Endodermal cell (in vitro differentiated cells): ENCODE results near the gene DHX57. TPM values are rescaled to one million over a fixed set of nuclear protein-coding genes. Genes with fewer than 3 reads are reported as not detected.

Experiments
- DNase-seq: peaks from one replicate; pipeline ENCODE4 v3.0.0-alpha.2; 2017
- H3K27ac ChIP-seq: 2 replicates; pipeline ENCODE4 v1.5.1; 2013; ENCODE audit warnings: mild to moderate bottlenecking, low read depth, low read length, moderate library complexity
- H3K27me3 ChIP-seq: 2 replicates; pipeline ENCODE4 v1.6.1; 2013; ENCODE audit warnings: mild to moderate bottlenecking, low read length, moderate library complexity; ENCODE audit not compliant: insufficient read depth, control insufficient read depth, poor library complexity, severe bottlenecking
- H3K36me3 ChIP-seq: 2 replicates; pipeline ENCODE4 v1.7.0; 2013; ENCODE audit warnings: mild to moderate bottlenecking, low read length, moderate library complexity; ENCODE audit not compliant: control insufficient read depth, insufficient read depth
- H3K4me1 ChIP-seq: one replicate; pipeline ENCODE4 v1.7.0; 2013; ENCODE audit warnings: low read length; ENCODE audit not compliant: control insufficient read depth, insufficient read depth
- H3K4me3 ChIP-seq: 2 replicates; pipeline ENCODE4 v1.5.1; 2013; ENCODE audit warnings: mild to moderate bottlenecking, low read length, moderate library complexity
- H3K9ac ChIP-seq: 2 replicates; pipeline ENCODE4 v1.6.1; 2013; ENCODE audit warnings: mild to moderate bottlenecking, low read length, moderate library complexity; ENCODE audit not compliant: poor library complexity, severe bottlenecking; ENCODE audit errors: extremely low read depth
- H3K9me3 ChIP-seq: 2 replicates; pipeline ENCODE4 v1.6.1; 2013; ENCODE audit warnings: mild to moderate bottlenecking, low read length, moderate library complexity; ENCODE audit not compliant: control insufficient read depth
- H3K27ac Mint-ChIP-seq: 2 replicates; pipeline ENCODE4 v1.8.0; 2020; ENCODE audit warnings: mixed read lengths
- H3K27me3 Mint-ChIP-seq: 2 replicates; pipeline ENCODE4 v1.8.0; 2021; ENCODE audit warnings: mild to moderate bottlenecking, mixed read lengths; ENCODE audit not compliant: insufficient read depth
- H3K36me3 Mint-ChIP-seq: 2 replicates; pipeline ENCODE4 v1.8.0; 2020; ENCODE audit warnings: low read depth, mixed read lengths
- H3K4me1 Mint-ChIP-seq: 2 replicates; pipeline ENCODE4 v1.8.0; 2020; ENCODE audit warnings: mixed read lengths
- H3K4me3 Mint-ChIP-seq: 2 replicates; pipeline ENCODE4 v1.8.0; 2020; ENCODE audit warnings: mild to moderate bottlenecking, moderate library complexity, mixed read lengths
- H3K9me3 Mint-ChIP-seq: 2 replicates; pipeline ENCODE4 v1.8.0; 2020; ENCODE audit warnings: mild to moderate bottlenecking, mixed read lengths
- CTCF ChIP-seq: fragments of 200-600 bp; sonication (generic); conservative IDR thresholded peaks from 2 replicates; pipeline ENCODE4 v1.5.0; 2021; ENCODE audit warnings: antibody characterized with exemption, mild to moderate bottlenecking
- WGBS, 2 experiments: methylation state at CpG; one replicate each; pipeline versions ENCODE4 v1.1.5 to v1.1.7; 2013; ENCODE audit warnings: missing lambda C conversion rate in 2 of 2, mixed read lengths in 1 of 2; ENCODE audit not compliant: insufficient coverage in 1 of 2, insufficient read length in 1 of 2; 5-methylcytosine and 5-hydroxymethylcytosine counted together
- total RNA-seq, 2 donors: library from RNA; stranded (reverse); fragmentation: NEBNext Ultra II Directional in 1 of 2; extraction: Animal tissue kit (Norgen Biotek cat#: 25700) in 1 of 2; gene quantifications; 2 replicates in 1 of 2; 3 replicates in 1 of 2; pipeline ENCODE4 v1.2.1, GENCODE V29; 2021

DHX57 gene
- total RNA-seq, 2 donors from 2014 or later, result 35.4 to 45.7 TPM

GRCh38 chr2:38815936-38816335 is 59.8 kb downstream of the DHX57 start:
- Histone ChIP-seq H3K27me3 (no peaks in the 10 kb centered on the region), H3K4me3 (no peak overlapping the region), H3K27ac (no peak overlapping the region), H3K4me1 (no peaks in the 10 kb centered on the region), H3K36me3 (peaks cover 86% of the 10 kb centered on the region), H3K9ac (no peak overlapping the region), H3K9me3 (no peaks in the 10 kb centered on the region)
- H3K9me3 Mint-ChIP-seq, result no peaks in the 10 kb centered on the region
- no peak for DNase-seq
- TF ChIP-seq CTCF, result no peak
- no peak overlapping the region for H3K27ac Mint-ChIP-seq
- peaks cover 4% of the 10 kb centered on the region for H3K4me1 Mint-ChIP-seq
- WGBS, 2 experiments, result 93 to 94% methylated on average over 4 of the region's 4 CpGs
- no peak overlapping the region for H3K4me3 Mint-ChIP-seq
- H3K27me3 Mint-ChIP-seq, result no peaks in the 10 kb centered on the region
- H3K36me3 Mint-ChIP-seq, result peaks cover 60% of the 10 kb centered on the region

DNA sequence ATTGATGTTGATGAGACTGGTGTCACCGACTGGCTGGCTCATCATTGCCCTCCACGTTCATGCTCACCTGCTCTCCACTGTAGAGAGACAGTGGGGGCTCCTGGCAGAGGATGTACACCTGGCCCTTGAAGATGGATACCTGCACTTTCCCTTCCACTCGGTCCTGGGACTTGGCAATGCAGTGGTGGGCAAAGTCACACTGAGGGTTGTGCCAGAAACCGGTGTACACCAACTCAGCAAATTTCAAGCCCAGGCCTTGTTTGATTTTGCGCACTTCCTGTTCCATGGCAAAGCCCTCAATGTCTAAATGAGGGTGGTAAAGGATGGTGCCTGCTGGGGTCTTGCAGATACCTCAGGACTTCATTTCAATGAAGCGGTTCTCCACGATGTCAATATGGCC is 65.2 kb downstream of the DHX57 start:
- TF ChIP-seq CTCF, result no peak
- Histone ChIP-seq H3K4me1 (no peaks in the 10 kb centered on the region), H3K27ac (no peak overlapping the region), H3K27me3 (no peaks in the 10 kb centered on the region), H3K4me3 (no peak overlapping the region), H3K9me3 (no peaks in the 10 kb centered on the region), H3K9ac (no peak overlapping the region), H3K36me3 (peaks cover 59% of the 10 kb centered on the region)
- DNase-seq, result no peak
- no peak overlapping the region for H3K4me3 Mint-ChIP-seq
- no peaks in the 10 kb centered on the region for H3K27me3 Mint-ChIP-seq
- no peaks in the 10 kb centered on the region for H3K9me3 Mint-ChIP-seq
- no peak overlapping the region for H3K27ac Mint-ChIP-seq
- no peaks in the 10 kb centered on the region for H3K4me1 Mint-ChIP-seq
- 97 to 100% methylated on average over 5 to 7 of the region's 7 CpGs for WGBS, 2 experiments
- peaks cover 40% of the 10 kb centered on the region for H3K36me3 Mint-ChIP-seq

GRCh38 chr2:38808677-38809076 is 67.1 kb downstream of the DHX57 start:
- Mint-ChIP-seq H3K27ac (no peak overlapping the region), H3K4me3 (no peak overlapping the region), H3K36me3 (peaks cover 32% of the 10 kb centered on the region), H3K9me3 (no peaks in the 10 kb centered on the region), H3K27me3 (no peaks in the 10 kb centered on the region), H3K4me1 (no peaks in the 10 kb centered on the region)
- Histone ChIP-seq H3K4me1 (no peaks in the 10 kb centered on the region), H3K27me3 (no peaks in the 10 kb centered on the region), H3K4me3 (no peak overlapping the region), H3K27ac (no peak overlapping the region), H3K9ac (no peak overlapping the region), H3K9me3 (no peaks in the 10 kb centered on the region), H3K36me3 (peaks cover 58% of the 10 kb centered on the region)
- WGBS, 2 experiments, result 100% methylated on average over 1 of the region's 1 CpG; no CpG with 5 or more reads in 1 of the 2 experiments
- DNase-seq, result no peak
- TF ChIP-seq CTCF, result no peak
